ENCODE data around the gene MED13L.

Gene MED13L

GRCh38 chr12:116196752-116197718 lies 80.5 kb downstream of the MED13L start:
- Mint-ChIP-seq H3K36me3 (ENCODE audit: low read depth) (no peaks in the 10 kb centered on the region), H3K27ac (no peak overlapping the region), H3K4me1 (ENCODE audit: low read depth) (peaks cover 76% of the 10 kb centered on the region), H3K27me3 (no peaks in the 10 kb centered on the region), H3K9me3 (no peaks in the 10 kb centered on the region), H3K4me3 (no peak overlapping the region)
- intact Hi-C loops (cut with micrococcal nuclease) = no loop called here

- Mint-ChIP-seq H3K4me3 (no peak overlapping the region), H3K27ac (no peak overlapping the region), H3K27me3 (no peaks in the 10 kb centered on the region), H3K9me3 (no peaks in the 10 kb centered on the region), H3K4me1 (ENCODE audit: low read depth) (peaks cover 74% of the 10 kb centered on the region), H3K36me3 (ENCODE audit: low read depth) (no peaks in the 10 kb centered on the region)
- intact Hi-C loops (cut with micrococcal nuclease) = no loop called here
Measured at GRCh38 chr12:116196226-116196625, 81.3 kb downstream of the MED13L start.

- intact Hi-C loops (cut with micrococcal nuclease) = no loop called here
- Mint-ChIP-seq H3K4me1 (ENCODE audit: low read depth) (peaks cover 62% of the 10 kb centered on the region), H3K27me3 (no peaks in the 10 kb centered on the region), H3K27ac (peak overlapping the region; percentile 59), H3K36me3 (ENCODE audit: low read depth) (no peaks in the 10 kb centered on the region), H3K9me3 (no peaks in the 10 kb centered on the region), H3K4me3 (no peak overlapping the region)
Measured at GRCh38 chr12:116194935-116195431, 82.5 kb downstream of the MED13L start.

- H3K36me3 Mint-ChIP-seq (ENCODE audit: low read depth) = no peaks in the 10 kb centered on the region
- peaks cover 57% of the 10 kb centered on the region for H3K4me1 Mint-ChIP-seq (ENCODE audit: low read depth)
- intact Hi-C loops (cut with micrococcal nuclease) = no loop called here
- H3K27ac Mint-ChIP-seq = no peak overlapping the region
- H3K9me3 Mint-ChIP-seq = no peaks in the 10 kb centered on the region
- H3K27me3 Mint-ChIP-seq = no peaks in the 10 kb centered on the region
- no peak overlapping the region for H3K4me3 Mint-ChIP-seq
Measured at GRCh38 chr12:116189692-116190091, 87.8 kb downstream of the MED13L start.

- Mint-ChIP-seq H3K27ac (no peak overlapping the region), H3K4me1 (ENCODE audit: low read depth) (peaks cover 51% of the 10 kb centered on the region), H3K4me3 (no peak overlapping the region), H3K9me3 (no peaks in the 10 kb centered on the region), H3K27me3 (no peaks in the 10 kb centered on the region), H3K36me3 (ENCODE audit: low read depth) (no peaks in the 10 kb centered on the region)
- intact Hi-C loops (cut with micrococcal nuclease) = no loop called here
Measured at GRCh38 chr12:116188581-116188980, 88.9 kb downstream of the MED13L start.

GRCh38 chr12:116187151-116187511 lies 90.4 kb downstream of the MED13L start:
- Mint-ChIP-seq H3K36me3 (ENCODE audit: low read depth) (no peaks in the 10 kb centered on the region), H3K4me3 (no peak overlapping the region), H3K9me3 (no peaks in the 10 kb centered on the region), H3K27me3 (no peaks in the 10 kb centered on the region), H3K4me1 (ENCODE audit: low read depth) (peaks cover 53% of the 10 kb centered on the region), H3K27ac (no peak overlapping the region)
- intact Hi-C loops (cut with micrococcal nuclease) = no loop called here

- Mint-ChIP-seq H3K36me3 (ENCODE audit: low read depth) (no peaks in the 10 kb centered on the region), H3K27me3 (no peaks in the 10 kb centered on the region), H3K4me3 (no peak overlapping the region), H3K4me1 (ENCODE audit: low read depth) (peaks cover 58% of the 10 kb centered on the region), H3K9me3 (no peaks in the 10 kb centered on the region), H3K27ac (no peak overlapping the region)
- intact Hi-C loops (cut with micrococcal nuclease) = no loop called here
Measured at GRCh38 chr12:116186482-116187150, 90.9 kb downstream of the MED13L start.

- no peak overlapping the region for H3K4me3 Mint-ChIP-seq
Measured at GRCh38 chr12:116184763-116185162, 92.7 kb downstream of the MED13L start.

GRCh38 chr12:116183741-116184141 lies 93.8 kb downstream of the MED13L start:
- Mint-ChIP-seq H3K9me3 (no peaks in the 10 kb centered on the region), H3K27me3 (no peaks in the 10 kb centered on the region), H3K36me3 (ENCODE audit: low read depth) (no peaks in the 10 kb centered on the region), H3K27ac (no peak overlapping the region), H3K4me3 (no peak overlapping the region), H3K4me1 (ENCODE audit: low read depth) (peaks cover 66% of the 10 kb centered on the region)
- intact Hi-C loops (cut with micrococcal nuclease) = loop anchor here (5.0 kb wide), 1 partner anchor 34 kb away; no protein-coding TSS in a partner anchor

More at GRCh38 chr12:116184763-116185162, 92.7 kb downstream of the MED13L start:
- H3K27ac Mint-ChIP-seq = no peak overlapping the region
- no peaks in the 10 kb centered on the region for H3K9me3 Mint-ChIP-seq
- H3K4me1 Mint-ChIP-seq (ENCODE audit: low read depth) = peaks cover 70% of the 10 kb centered on the region
- H3K36me3 Mint-ChIP-seq (ENCODE audit: low read depth) = no peaks in the 10 kb centered on the region
- intact Hi-C loops (cut with micrococcal nuclease) = loop anchor here (5.0 kb wide), 1 partner anchor 33 kb away; no protein-coding TSS in a partner anchor
- no peaks in the 10 kb centered on the region for H3K27me3 Mint-ChIP-seq

- no peaks in the 10 kb centered on the region for H3K27me3 Mint-ChIP-seq
- no peaks in the 10 kb centered on the region for H3K9me3 Mint-ChIP-seq
- peaks cover 60% of the 10 kb centered on the region for H3K4me1 Mint-ChIP-seq (ENCODE audit: low read depth)
- intact Hi-C loops (cut with micrococcal nuclease) = loop anchor here (5.0 kb wide), 1 partner anchor 35 kb away; no protein-coding TSS in a partner anchor
- no peak overlapping the region for H3K4me3 Mint-ChIP-seq
- H3K27ac Mint-ChIP-seq = peak overlapping the region; percentile 6
- H3K36me3 Mint-ChIP-seq (ENCODE audit: low read depth) = no peaks in the 10 kb centered on the region
Measured at GRCh38 chr12:116182359-116183063, 95.0 kb downstream of the MED13L start.

GRCh38 chr12:116180448-116180847 lies 97.0 kb downstream of the MED13L start:
- peaks cover 60% of the 10 kb centered on the region for H3K4me1 Mint-ChIP-seq (ENCODE audit: low read depth)

GRCh38 chr12:116179384-116179783 lies 98.1 kb downstream of the MED13L start:
- no peaks in the 10 kb centered on the region for H3K36me3 Mint-ChIP-seq (ENCODE audit: low read depth)
- no peak overlapping the region for H3K4me3 Mint-ChIP-seq
- no peaks in the 10 kb centered on the region for H3K9me3 Mint-ChIP-seq
- no peaks in the 10 kb centered on the region for H3K27me3 Mint-ChIP-seq
- intact Hi-C loops (cut with micrococcal nuclease) = no loop called here
- no peak overlapping the region for H3K27ac Mint-ChIP-seq
- H3K4me1 Mint-ChIP-seq (ENCODE audit: low read depth) = peaks cover 61% of the 10 kb centered on the region

More at GRCh38 chr12:116180448-116180847, 97.0 kb downstream of the MED13L start:
- no peak overlapping the region for H3K27ac Mint-ChIP-seq
- H3K4me3 Mint-ChIP-seq = no peak overlapping the region
- no peaks in the 10 kb centered on the region for H3K27me3 Mint-ChIP-seq
- H3K36me3 Mint-ChIP-seq (ENCODE audit: low read depth) = no peaks in the 10 kb centered on the region
- H3K9me3 Mint-ChIP-seq = no peaks in the 10 kb centered on the region
- intact Hi-C loops (cut with micrococcal nuclease) = loop anchor here (5.0 kb wide), 1 partner anchor 37 kb away; no protein-coding TSS in a partner anchor

GRCh38 chr12:116177017-116177416 lies 100.5 kb downstream of the MED13L start:
- Mint-ChIP-seq H3K4me3 (no peak overlapping the region), H3K27me3 (no peaks in the 10 kb centered on the region), H3K36me3 (ENCODE audit: low read depth) (no peaks in the 10 kb centered on the region), H3K4me1 (ENCODE audit: low read depth) (peaks cover 61% of the 10 kb centered on the region), H3K27ac (no peak overlapping the region), H3K9me3 (no peaks in the 10 kb centered on the region)
- intact Hi-C loops (cut with micrococcal nuclease) = no loop called here
